NB4 (cell line): Measurements from ENCODE around the gene STX1B.

Experiments used
- DNase-seq: peaks from one replicate; pipeline ENCODE4 v3.0.0; 2010; ENCODE audit warnings: low read depth
- H3K4me3 ChIP-seq: one replicate; pipeline ENCODE4 v1.5.1; 2011; ENCODE audit warnings: mild to moderate bottlenecking, low read depth, low read length, moderate library complexity
- MYC ChIP-seq: IDR thresholded peaks from 2 replicates; pipeline ENCODE4 v1.6.1; 2011; ENCODE audit warnings: low read depth, low read length
- POLR2A ChIP-seq: IDR thresholded peaks from 2 replicates; pipeline ENCODE4 v1.6.1; 2011; ENCODE audit warnings: mild to moderate bottlenecking; ENCODE audit not compliant: insufficient read length; ENCODE audit errors: extremely low read depth
- TF ChIP-seq, protein P1 (sequence below): IDR thresholded peaks from 2 replicates; pipeline ENCODE4 v1.6.1; 2011; ENCODE audit warnings: low read depth, low read length
- TF ChIP-seq, protein P2 (sequence below): IDR thresholded peaks from one replicate; pipeline ENCODE4 v1.5.1; 2012; ENCODE audit warnings: low read depth, low read length

STX1B gene

DNA sequence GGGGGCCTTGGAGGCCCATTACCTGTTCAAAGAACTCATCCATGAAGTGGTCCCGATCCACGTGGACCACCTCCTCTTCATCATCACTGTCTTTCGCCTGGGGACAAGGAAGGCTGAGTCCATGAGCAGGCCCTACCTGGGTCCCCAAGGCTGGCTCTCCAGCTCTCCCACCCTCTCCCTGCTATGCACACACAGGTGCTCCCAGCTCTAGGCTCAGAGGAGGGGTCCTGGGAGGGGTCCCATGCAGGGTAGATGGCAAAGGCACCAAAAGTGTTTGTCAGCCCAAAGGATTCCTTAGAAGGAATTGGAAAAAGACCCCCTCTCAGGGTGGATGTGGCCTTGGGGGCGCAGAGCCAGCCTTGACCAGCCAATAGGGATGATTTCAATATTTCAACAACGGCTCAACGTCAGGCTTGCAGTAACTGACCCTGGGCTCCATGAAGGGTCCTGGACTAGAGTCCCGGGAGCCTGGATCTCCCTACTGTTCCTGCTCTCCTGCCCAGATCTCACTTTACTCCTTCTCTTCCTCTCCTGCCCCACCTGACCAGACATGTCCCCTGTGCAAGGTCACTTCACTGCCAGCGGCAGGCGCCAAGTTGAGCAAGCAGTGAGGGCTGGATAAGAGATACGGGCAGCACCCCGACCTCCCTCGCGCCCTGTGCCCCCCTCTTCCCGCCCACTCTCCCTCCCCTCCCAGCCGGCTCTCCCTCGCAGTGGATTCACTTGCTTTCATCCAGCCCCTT is 8.8 kb downstream of the STX1B start:
- no peak overlapping the region for H3K4me3 ChIP-seq
- TF ChIP-seq, protein P1, sequence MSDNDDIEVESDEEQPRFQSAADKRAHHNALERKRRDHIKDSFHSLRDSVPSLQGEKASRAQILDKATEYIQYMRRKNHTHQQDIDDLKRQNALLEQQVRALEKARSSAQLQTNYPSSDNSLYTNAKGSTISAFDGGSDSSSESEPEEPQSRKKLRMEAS, result no peak
- TF ChIP-seq MYC (no peak), POLR2A (no peak)
- TF ChIP-seq, protein P2, sequence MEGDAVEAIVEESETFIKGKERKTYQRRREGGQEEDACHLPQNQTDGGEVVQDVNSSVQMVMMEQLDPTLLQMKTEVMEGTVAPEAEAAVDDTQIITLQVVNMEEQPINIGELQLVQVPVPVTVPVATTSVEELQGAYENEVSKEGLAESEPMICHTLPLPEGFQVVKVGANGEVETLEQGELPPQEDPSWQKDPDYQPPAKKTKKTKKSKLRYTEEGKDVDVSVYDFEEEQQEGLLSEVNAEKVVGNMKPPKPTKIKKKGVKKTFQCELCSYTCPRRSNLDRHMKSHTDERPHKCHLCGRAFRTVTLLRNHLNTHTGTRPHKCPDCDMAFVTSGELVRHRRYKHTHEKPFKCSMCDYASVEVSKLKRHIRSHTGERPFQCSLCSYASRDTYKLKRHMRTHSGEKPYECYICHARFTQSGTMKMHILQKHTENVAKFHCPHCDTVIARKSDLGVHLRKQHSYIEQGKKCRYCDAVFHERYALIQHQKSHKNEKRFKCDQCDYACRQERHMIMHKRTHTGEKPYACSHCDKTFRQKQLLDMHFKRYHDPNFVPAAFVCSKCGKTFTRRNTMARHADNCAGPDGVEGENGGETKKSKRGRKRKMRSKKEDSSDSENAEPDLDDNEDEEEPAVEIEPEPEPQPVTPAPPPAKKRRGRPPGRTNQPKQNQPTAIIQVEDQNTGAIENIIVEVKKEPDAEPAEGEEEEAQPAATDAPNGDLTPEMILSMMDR, result no peak
- DNase-seq, result no peak

DNA sequence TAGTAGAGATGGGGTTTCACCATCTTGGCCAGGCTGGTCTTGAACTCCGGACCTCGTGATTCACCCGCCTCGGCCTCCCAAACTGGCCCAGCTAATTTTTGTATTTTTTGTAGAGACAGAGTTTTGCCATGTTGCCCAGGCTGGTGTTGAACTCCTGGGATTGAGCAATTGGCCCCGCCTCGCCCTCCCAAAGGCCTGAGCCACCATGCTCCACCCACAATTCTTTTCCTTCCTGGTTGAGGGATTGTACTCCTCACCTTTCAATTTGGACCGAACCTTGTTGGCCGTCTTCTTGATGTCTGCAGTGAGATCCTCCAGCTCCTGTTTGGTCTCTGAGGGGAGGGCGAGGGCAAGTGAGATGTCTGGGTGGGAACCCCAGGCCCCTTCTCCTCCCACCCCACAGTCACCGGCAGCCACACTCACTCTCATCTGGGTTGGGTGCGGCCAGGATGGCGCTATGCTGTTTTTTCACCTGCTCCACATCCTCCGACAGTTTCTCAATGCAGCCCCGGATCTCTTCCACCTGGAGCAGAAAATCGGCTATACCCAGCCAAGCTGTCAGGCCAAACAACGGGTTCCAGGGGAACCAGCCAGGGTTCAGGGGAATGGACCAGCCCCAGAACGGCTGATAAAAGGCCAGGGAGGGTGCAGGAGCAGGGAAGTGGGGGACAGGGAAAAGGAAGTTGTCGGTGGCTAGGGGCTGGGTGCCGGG is 9.6 kb downstream of the STX1B start:
- TF ChIP-seq, protein P2, result no peak
- TF ChIP-seq POLR2A, result no peak
- no peak for TF ChIP-seq MYC
- TF ChIP-seq, protein P1, result no peak
- no peak overlapping the region for H3K4me3 ChIP-seq
- no peak for DNase-seq

DNA sequence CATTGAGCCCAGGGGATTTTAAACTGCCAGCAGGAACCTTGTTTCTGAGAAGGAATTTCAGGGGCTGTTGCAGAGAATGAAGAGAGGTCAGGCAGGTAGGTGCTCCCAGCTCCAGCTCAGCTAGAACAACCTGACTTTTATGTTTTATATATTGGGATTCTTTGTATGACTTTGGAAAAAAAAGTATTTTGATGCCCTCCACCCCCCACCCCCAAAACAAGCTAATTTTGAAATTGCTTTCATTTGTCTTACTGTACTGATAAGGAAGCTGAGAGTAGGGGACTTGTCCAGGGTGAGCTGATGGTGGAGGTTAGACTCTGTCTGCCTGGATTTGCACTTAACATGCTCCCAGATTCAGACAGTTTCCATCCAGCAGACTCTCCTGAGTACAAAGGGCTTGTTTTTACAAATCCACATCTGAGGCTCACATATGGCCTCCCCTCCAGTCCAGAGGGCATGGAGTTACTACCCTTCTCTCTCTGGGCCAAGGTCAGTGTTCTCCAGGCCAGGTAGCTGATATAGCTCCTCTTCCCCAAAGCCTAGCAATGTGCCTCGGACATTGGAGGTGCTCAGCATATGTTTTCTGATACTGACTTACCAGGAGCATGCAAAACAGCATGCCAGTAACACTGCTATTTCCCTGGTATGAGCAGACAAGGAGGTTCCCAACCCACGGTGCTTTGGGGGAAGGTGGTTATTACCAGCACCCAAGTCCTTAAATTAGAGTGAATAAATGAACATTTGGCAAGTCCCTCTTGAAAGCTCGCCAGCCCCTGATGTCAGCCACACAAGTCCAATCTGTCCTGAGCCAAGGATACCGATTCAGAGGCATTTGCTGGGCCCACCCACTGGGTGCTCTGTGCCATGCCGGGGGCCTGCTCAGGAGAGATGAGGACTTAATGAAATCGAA is 11.3 kb downstream of the STX1B start:
- no peak overlapping the region for H3K4me3 ChIP-seq
- TF ChIP-seq, protein P2, result no peak
- TF ChIP-seq POLR2A, result no peak
- no peak for TF ChIP-seq MYC
- TF ChIP-seq, protein P1, result no peak
- peak; percentile 6 for DNase-seq

DNA sequence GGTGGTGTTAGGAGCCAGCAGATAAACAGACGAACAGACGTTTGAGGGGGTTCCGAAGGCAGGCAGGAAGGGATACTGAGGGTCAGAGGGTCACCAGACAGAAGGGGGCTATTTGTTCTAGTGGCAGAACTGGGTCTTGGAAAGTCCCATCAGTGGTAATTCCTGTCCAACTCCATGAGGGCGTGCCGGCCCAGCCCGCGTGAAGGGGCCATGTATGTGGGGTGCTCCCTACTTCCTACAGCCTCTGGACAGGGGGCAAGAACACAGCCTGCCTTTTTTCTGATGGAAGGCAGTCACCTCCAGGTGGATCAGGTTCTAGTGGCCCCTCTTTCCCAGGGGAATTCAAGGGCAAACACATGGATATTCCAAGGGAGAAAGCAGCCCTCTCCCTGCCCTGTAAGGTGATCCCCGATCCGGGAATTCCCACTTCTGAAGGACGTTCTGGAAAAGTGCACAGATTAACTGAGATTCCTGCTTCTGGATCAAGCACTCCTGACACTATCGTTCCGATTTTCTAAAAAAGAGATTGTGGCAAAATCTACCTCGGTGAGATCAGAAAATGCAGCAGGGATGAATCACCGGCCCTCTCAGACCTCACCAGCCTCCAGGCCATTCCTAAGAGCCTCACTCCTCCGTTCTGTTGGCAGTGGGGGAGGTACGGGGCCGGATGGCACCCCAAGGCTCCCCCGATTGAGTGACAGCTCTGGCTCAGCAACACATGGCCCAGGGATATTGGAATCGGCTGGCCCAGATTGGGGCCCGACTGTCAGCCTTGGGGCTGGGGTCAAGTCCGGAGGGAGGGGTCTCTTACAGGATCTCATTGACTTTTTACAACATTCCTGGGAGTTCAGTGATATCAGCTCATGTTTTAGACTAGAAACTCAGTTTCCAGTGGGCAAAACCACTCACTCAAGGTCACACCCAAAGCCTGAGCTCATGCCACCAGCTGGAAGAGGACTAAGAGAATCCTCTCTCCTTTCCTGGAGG is 12.4 kb downstream of the STX1B start:
- TF ChIP-seq, protein P1, result no peak
- TF ChIP-seq POLR2A, result no peak
- TF ChIP-seq, protein P2, result no peak
- TF ChIP-seq MYC, result no peak
- no peak for DNase-seq
- H3K4me3 ChIP-seq, result no peak overlapping the region
